HG03095 (cell line): ENCODE measurements around the gene SRGAP3.

Experiments used
- ATAC-seq: cut with Tn5 transposase; IDR thresholded peaks from one replicate; pipeline ENCODE4 v1.9.1; 2021; ENCODE audit warnings: moderate library complexity; ENCODE audit not compliant: unreplicated experiment

SRGAP3 gene

DNA sequence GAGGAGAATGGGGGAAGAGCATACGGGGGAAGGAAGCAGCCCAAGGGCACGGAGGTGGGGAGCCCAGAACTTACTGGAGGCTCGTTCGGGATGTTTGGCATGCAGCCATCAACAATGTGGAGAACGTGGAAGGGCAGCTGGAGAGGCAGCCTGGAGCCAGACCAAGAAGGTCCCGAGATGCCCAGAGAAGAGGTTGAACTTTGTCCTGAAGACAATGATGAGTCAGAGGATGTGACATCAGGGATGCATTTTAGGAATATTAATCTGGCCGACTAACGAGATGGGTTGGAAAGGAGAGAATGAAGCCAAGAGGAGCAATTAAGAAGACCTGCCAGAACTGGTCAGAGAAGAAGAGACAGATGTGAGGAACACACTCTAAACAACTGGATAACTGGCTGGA lies 98.2 kb downstream of the SRGAP3 start:
- ATAC-seq, result no peak

DNA sequence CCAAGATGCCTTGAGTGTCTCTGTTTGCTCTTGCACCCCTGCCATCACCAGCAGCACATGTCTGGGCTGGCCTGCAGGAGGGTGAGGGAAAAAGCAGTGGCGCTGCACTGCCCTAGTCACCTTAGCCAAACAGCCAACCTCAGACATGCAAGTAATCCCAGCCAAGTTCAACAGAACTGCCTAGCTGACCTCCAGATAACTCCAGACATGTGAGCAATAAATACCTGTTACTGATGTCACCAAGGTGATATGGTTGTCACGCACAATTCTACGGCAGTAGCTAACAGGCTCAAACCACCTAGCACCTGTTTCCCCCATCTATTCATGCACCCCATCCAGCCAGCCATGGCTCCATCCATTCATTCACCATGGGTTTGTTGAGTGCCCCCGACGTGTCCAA lies 99.9 kb downstream of the SRGAP3 start:
- ATAC-seq, result no peak

DNA sequence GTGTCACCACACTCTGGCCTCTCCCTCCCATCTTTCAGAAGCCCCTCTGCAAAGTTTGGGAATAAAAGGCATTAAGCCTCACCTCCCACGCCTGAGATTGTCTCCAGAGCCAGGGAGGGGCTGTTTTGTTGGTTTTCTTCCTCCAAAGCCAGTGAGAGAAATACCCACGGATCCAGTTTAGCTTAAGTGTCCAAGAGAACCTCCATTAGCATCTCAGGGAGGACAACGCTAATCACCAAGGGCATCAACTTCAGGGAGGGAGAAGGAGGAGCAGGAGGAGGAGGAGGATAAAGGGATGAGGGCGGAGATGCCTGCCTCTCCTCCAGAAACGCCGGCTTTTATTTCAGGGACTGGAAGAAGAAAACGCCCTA lies 101.6 kb downstream of the SRGAP3 start:
- no peak for ATAC-seq

GRCh38 chr3:9147215-9147895 lies 102.1 kb downstream of the SRGAP3 start:
- ATAC-seq, result peak; percentile 84

- ATAC-seq, result no peak
These were observed 102.9 kb downstream of the SRGAP3 start for GRCh38 chr3:9146367-9147071.

DNA sequence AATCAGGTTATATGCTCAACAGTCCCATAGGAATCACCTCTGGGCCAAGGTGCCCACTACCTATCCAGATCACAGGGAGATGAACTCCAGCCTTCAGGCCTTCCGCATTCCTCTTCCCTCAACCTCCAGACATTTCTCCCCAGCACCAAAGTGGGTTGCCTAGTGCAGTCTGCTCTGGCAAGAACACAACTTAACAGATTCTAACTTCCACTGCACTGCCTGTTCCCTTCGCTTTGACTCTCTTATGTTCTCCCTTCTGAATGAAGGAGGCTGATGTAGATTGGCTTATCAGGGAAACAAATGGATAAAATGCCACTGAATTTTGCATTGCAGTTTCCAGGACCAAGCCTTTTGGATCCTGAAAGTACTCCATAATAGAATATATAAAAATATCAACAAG lies 106.3 kb downstream of the SRGAP3 start:
- ATAC-seq, result no peak

DNA sequence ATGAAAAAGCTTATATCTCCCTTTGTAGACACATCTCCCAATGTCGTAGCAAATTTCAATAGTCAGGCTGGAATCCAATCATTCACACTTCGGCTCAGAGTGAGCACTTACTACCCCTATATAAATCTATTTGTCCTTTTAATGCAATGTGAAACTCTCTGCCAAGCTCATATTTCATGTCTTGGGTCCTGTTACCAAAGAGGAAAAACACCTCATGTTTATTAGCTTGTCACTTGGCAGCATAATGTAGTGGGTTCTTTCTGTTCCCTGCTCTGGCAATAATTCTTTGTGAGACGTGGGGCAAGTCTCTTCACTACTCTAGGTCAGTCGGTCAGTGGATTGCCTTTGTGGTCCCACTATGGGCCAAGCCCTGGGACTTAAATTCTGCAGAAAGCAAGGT lies 107.1 kb downstream of the SRGAP3 start:
- no peak for ATAC-seq

- no peak for ATAC-seq
These were observed 107.5 kb downstream of the SRGAP3 start for GRCh38 chr3:9141928-9142289.

- no peak for ATAC-seq
These were observed 110.1 kb downstream of the SRGAP3 start for GRCh38 chr3:9139366-9139765.

GRCh38 chr3:9137676-9138075 lies 111.8 kb downstream of the SRGAP3 start:
- no peak for ATAC-seq

DNA sequence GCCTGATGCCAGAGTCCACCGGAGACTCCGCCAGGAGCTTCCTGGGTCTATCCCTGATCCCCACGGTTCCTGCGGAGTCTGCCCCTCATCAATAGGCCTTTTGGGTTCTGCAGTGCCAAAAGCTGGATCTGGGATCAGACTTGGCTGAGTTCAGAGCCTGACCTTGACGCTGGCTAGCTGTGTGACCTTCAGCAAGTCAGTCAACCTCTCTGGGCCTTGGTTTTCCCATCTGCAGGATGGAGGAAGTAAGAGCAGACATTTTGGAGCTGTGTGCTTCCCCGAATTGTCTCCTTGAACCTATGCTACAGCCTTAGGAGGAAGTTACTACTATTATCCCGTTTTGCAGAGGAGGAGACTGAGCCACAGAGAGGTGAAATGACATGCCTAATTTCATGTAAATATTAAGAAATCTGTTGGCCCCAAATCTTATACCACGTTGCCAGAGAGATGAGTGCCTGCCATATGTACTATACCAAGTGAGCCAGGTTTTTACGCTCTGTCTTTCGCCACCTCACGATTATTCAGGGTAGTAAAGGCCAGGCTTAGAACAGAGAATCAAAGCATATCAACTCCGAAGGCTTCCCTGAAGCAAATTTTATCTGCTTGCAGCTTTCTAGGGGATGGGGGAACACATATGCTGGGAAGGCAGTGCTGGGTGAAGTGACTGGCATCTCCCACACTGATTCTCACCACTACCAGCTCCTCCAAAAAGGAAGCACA lies 112.5 kb downstream of the SRGAP3 start:
- ATAC-seq, result no peak

- no peak for ATAC-seq
These were observed 113.4 kb downstream of the SRGAP3 start for GRCh38 chr3:9135930-9136525.

GRCh38 chr3:9135526-9135925 lies 113.9 kb downstream of the SRGAP3 start:
- no peak for ATAC-seq

- no peak for ATAC-seq
These were observed 115.8 kb downstream of the SRGAP3 start for GRCh38 chr3:9133656-9134055.

GRCh38 chr3:9130345-9131305 lies 118.8 kb downstream of the SRGAP3 start:
- ATAC-seq, result no peak

DNA sequence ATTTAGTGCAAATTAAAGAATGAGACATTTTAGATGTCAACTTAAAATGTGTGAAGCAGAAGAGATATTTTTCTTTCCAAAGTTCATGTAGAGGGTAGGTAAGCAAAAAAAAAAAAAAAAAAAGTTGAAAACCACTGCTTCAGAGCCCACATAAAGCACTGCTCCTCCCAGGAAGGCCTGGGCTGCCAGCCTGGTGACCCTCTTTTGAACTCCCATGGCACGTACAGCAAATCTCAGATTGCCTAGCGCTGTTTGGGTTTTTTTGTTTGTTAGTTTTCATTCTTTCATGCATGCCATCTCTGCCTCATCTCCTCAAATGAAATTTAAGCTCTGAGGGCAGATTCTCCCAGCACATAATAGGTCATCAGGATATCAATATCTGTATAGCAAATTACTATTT lies 120.1 kb downstream of the SRGAP3 start:
- ATAC-seq, result no peak

- no peak for ATAC-seq
These were observed 124.0 kb downstream of the SRGAP3 start for GRCh38 chr3:9125278-9125951.

GRCh38 chr3:9124730-9125129 lies 124.7 kb downstream of the SRGAP3 start:
- ATAC-seq, result no peak

DNA sequence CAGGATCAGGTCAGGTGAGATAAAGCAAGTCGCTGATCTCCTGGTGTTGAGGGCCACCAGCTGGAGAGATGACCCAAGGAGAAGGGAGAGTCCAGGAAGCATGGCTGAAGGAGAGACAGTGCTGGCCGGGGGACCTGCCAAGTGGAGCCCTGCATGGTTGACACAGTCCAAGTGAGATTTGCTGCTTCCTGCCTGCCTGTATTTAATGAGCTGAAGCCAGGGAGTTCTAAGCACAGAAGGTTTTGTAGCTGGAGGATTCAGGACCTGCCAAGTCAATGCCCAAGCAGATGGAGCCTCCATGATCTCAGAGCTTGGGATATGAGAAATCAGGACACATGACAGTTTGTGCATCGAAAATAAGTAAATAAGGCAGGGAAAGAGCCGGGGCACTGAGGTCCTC lies 125.6 kb downstream of the SRGAP3 start:
- no peak for ATAC-seq

- ATAC-seq, result no peak
These were observed 126.6 kb downstream of the SRGAP3 start for GRCh38 chr3:9122732-9123364.
